AG04449 (cell line): ENCODE measurements around the gene LIPE.

Source experiments
- CTCF ChIA-PET: fragments of 350-600 bp; formaldehyde crosslinking; extraction: SDS; loops from one replicate; lab custom pipeline; 2021; ENCODE audit warnings: antibody characterized with exemption; lab: Yijun Ruan, JAX
- POLR2A ChIA-PET: fragments of 400-600, 350-600 bp; formaldehyde crosslinking; extraction: SDS; loops from one replicate; lab custom pipeline; 2020; ENCODE audit warnings: antibody characterized with exemption, inconsistent platforms; lab: Yijun Ruan, JAX
- DNase-seq: peaks from one replicate; pipeline ENCODE4 v3.0.0-alpha.2; 2010; ENCODE audit warnings: low read depth, low spot score
- H3K4me3 ChIP-seq: 2 replicates; pipeline ENCODE4 v1.5.1; 2011; ENCODE audit warnings: low read depth, mild to moderate bottlenecking, control low read depth, low read length
- TF ChIP-seq, protein P1 (sequence below): IDR thresholded peaks from one replicate; pipeline ENCODE4 v1.5.1; 2011; ENCODE audit warnings: mild to moderate bottlenecking, moderate library complexity, low read length, control low read depth, inconsistent platforms; ENCODE audit not compliant: insufficient read depth; ENCODE audit errors: missing control alignments

LIPE gene

DNA sequence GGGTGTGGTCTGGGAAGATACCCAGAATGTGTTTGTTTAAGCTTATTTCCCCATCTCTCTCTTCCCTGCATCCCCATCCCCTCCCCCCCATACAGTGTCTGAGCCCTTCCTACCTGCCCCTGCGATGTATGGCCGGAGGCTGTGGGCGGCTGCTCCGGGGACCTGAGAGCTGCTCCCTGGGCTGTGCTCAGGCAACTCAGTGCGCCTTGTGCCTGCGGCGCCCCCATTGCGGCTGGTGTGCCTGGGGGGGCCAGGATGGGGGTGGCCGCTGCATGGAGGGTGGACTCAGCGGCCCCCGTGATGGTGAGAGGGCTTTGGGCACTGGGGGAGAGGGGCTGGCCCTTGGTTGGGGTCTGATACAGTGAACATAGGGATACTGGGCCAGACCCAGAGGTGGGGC, 58.8 kb downstream of the LIPE start:
- ChIA-PET POLR2A (no interaction called here), CTCF (no interaction called here)
- TF ChIP-seq, protein P1, sequence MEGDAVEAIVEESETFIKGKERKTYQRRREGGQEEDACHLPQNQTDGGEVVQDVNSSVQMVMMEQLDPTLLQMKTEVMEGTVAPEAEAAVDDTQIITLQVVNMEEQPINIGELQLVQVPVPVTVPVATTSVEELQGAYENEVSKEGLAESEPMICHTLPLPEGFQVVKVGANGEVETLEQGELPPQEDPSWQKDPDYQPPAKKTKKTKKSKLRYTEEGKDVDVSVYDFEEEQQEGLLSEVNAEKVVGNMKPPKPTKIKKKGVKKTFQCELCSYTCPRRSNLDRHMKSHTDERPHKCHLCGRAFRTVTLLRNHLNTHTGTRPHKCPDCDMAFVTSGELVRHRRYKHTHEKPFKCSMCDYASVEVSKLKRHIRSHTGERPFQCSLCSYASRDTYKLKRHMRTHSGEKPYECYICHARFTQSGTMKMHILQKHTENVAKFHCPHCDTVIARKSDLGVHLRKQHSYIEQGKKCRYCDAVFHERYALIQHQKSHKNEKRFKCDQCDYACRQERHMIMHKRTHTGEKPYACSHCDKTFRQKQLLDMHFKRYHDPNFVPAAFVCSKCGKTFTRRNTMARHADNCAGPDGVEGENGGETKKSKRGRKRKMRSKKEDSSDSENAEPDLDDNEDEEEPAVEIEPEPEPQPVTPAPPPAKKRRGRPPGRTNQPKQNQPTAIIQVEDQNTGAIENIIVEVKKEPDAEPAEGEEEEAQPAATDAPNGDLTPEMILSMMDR: no peak
- H3K4me3 ChIP-seq: no peak overlapping the region
- no peak for DNase-seq

DNA sequence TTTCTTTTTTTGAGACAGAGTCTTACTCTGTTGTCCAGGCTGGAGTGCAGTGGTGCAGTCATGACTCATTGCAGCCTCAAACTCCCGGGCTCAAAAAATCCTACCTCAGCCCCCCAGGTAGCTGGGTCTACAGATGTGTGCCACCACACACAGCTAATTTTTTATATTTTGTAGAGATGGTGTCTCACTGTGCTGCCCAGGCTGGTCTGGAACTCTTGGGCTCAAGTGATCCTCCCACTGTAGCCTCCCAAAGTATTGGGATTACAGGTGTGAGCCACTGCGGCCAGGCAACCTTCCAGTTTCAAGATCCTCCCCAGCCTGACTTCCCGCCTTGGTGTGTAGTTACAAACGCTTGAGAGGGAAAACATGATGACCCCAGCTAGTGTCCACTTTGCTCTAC, 59.3 kb downstream of the LIPE start:
- no peak overlapping the region for H3K4me3 ChIP-seq
- CTCF ChIA-PET: no interaction called here
- DNase-seq: no peak
- POLR2A ChIA-PET: no interaction called here
- TF ChIP-seq, protein P1: no peak

DNA sequence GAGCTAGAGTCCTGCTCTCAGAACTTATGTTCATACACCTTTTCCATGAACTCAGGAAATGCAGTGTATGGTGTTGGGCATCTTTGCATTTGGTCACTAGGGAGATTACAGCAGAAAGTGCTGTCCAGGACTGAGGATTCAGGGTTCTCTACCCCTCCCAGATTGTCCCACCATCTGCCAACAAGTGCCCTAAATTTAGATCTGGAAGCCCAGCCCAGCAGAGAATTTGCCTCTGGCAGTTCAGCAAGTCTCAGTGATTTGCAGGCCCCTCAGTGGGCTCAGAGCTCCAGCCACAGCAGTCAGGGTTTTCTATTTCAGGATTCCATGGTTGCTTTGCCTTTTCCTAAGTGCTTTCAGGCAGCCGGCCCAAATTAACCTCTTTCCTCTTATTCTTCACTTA, 60.5 kb downstream of the LIPE start:
- POLR2A ChIA-PET: interaction anchor here (0.7 kb wide), 1 partner anchor 11 kb away, joined by 3 read pairs; no protein-coding TSS in a partner anchor
- no peak for DNase-seq
- no peak overlapping the region for H3K4me3 ChIP-seq
- TF ChIP-seq, protein P1: no peak
- CTCF ChIA-PET: no interaction called here

DNA sequence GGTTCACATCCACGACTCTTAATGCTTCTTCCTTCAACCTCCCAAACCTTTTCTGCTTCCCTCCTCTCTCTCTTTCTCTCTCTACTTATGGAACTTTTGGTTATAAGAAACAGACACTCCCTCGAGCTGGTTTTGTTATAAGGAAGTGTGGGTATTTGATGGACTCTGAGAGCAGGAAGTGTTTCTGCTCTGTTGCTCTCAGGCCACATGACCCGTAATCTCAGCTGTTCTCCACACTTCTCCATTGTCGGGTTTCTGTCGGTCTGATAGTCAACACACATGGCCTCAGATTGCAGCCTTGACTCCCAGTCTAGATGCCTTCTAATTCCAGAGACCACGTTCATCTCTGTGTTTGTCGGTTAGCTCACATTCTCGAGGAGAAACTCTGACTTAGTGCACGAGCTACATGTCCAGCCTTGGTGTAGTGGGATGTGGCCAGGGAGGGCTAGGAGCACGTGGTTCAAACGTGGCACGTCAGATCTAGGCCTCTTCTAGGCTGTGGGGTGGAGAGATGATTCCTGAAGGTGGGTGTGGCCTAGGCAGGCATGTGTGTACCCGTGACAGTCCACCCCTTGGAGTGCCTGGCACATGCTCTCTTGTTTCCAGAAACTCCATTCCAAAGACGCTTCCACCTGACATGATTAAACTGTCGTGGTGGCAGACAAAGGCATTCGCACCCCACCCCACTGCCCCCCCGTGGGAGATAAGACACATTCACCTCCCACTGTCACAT, 63.4 kb downstream of the LIPE start:
- ChIA-PET CTCF (no interaction called here), POLR2A (no interaction called here)
- TF ChIP-seq, protein P1: no peak
- no peak overlapping the region for H3K4me3 ChIP-seq
- DNase-seq: no peak

DNA sequence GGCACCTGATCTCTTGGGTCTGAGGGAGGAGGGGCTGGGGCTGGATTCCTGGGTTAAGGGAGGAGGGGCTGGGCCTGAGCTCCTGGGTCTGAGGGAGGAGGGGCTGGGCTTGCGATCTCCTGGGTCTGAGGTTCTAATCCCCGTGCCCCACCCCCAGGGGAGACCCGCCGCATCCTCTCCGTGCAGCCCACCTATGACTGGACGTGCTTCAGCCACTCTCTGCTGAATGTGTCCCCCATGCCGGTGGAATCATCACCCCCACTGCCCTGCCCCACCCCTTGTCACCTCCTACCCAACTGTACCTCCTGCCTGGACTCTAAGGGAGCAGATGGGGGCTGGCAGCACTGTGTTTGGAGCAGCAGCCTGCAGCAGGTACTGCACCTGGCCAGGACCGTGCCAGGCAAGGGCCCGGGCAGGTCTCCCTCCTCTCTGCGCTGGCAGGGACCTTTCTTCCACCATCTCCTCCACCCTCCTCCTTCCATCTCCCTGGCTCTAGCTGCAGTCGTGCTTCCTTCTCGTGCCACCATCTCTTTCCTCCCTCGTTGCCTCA, 64.2 kb downstream of the LIPE start:
- ChIA-PET POLR2A (no interaction called here), CTCF (no interaction called here)
- H3K4me3 ChIP-seq: no peak overlapping the region
- DNase-seq: no peak
- TF ChIP-seq, protein P1: no peak

DNA sequence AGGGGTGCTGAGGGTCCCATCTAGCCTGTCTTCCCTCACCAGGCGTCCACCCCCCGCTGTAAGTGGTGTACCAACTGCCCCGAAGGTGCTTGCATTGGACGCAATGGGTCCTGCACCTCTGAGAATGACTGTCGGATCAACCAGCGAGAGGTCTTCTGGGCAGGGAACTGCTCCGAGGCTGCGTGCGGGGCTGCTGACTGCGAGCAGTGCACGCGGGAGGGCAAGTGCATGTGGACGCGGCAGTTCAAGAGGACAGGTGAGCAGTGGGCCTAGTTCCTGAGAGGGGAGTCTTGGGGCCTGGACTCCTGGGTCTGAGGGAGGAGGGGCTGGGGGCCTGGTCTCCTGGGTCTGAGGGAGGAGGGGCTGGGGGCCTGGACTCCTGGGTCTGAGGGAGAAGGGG, 64.8 kb downstream of the LIPE start:
- DNase-seq: no peak
- TF ChIP-seq, protein P1: no peak
- ChIA-PET POLR2A (no interaction called here), CTCF (no interaction called here)
- H3K4me3 ChIP-seq: no peak overlapping the region
